DOHH2 (cell line): ENCODE data around the gene SH3RF3.

ENCODE experiments used
- H3F3A ChIP-seq: fragments of 200-600 bp; sonication (generic), shearing (Covaris generic); 2 replicates; pipeline ENCODE4 v1.6.0; 2016; ENCODE audit warnings: antibody characterized with exemption, mild to moderate bottlenecking; ENCODE audit not compliant: control insufficient read depth, insufficient read depth
- H3K27ac ChIP-seq: fragments of 200-600 bp; sonication (generic); 2 replicates; pipeline ENCODE4 v1.5.1; 2014; ENCODE audit warnings: low read depth, mild to moderate bottlenecking, low read length, moderate library complexity
- H3K27me3 ChIP-seq: fragments of 200-600 bp; sonication (generic); 2 replicates; pipeline ENCODE4 v1.6.1; 2014; ENCODE audit warnings: mild to moderate bottlenecking, low read length, mixed read lengths; ENCODE audit not compliant: control insufficient read depth
- H3K36me3 ChIP-seq: fragments of 200-600 bp; sonication (generic); 2 replicates; pipeline ENCODE4 v1.6.1; 2014; ENCODE audit warnings: mild to moderate bottlenecking, low read length, moderate library complexity, mixed read lengths; ENCODE audit not compliant: control insufficient read depth
- H3K4me1 ChIP-seq: fragments of 200-600 bp; sonication (generic); 2 replicates; pipeline ENCODE4 v1.6.1; 2014; ENCODE audit warnings: mild to moderate bottlenecking, low read length, mixed read lengths; ENCODE audit not compliant: control insufficient read depth
- H3K4me2 ChIP-seq: fragments of 200-600 bp; sonication (generic); 2 replicates; pipeline ENCODE4 v1.6.0; 2014; ENCODE audit warnings: mild to moderate bottlenecking, low read length, moderate library complexity
- H3K4me3 ChIP-seq: fragments of 200-600 bp; sonication (generic); 2 replicates; pipeline ENCODE4 v1.5.1; 2014; ENCODE audit warnings: mild to moderate bottlenecking, low read length, mixed read lengths
- H3K79me2 ChIP-seq: fragments of 200-600 bp; sonication (generic); 2 replicates; pipeline ENCODE4 v1.6.1; 2014; ENCODE audit warnings: mild to moderate bottlenecking, low read length, mixed read lengths; ENCODE audit not compliant: control insufficient read depth
- H3K9me2 ChIP-seq: fragments of 200-600 bp; sonication (generic); replicated peaks from 2 replicates; pipeline ENCODE4 v1.6.1; 2014; ENCODE audit warnings: mild to moderate bottlenecking, low read length, mixed read lengths; ENCODE audit not compliant: control insufficient read depth
- H3K9me3 ChIP-seq: fragments of 200-600 bp; sonication (generic); 2 replicates; pipeline ENCODE4 v1.6.1; 2014; ENCODE audit warnings: antibody characterized with exemption, low read length, mixed read lengths; ENCODE audit not compliant: control insufficient read depth, insufficient read depth
- H4K20me1 ChIP-seq: fragments of 200-600 bp; sonication (generic); 2 replicates; pipeline ENCODE4 v1.6.0; 2014; ENCODE audit warnings: low read depth, mild to moderate bottlenecking, antibody characterized with exemption, low read length, moderate library complexity; ENCODE audit not compliant: control insufficient read depth, insufficient read depth
- CTCF ChIP-seq: fragments of 200-600 bp; sonication (generic); IDR thresholded peaks from one replicate; pipeline ENCODE4 v1.5.1; 2014; ENCODE audit warnings: antibody characterized with exemption, mild to moderate bottlenecking, low read depth, low read length; ENCODE audit not compliant: poor library complexity, severe bottlenecking
- EZH2phosphoT487 ChIP-seq: fragments of 200-600 bp; sonication (generic); IDR thresholded peaks from 2 replicates; pipeline ENCODE4 v1.6.1; 2017; ENCODE audit warnings: borderline replicate concordance, mild to moderate bottlenecking, antibody characterized with exemption, low read length, moderate library complexity, mixed read lengths

The SH3RF3 gene

GRCh38 chr2:109302319-109302718, 173.3 kb downstream of the SH3RF3 start:
- Histone ChIP-seq H3F3A (no peaks in the 10 kb centered on the region), H3K4me3 (no peak overlapping the region), H3K4me2 (no peak overlapping the region), H3K4me1 (no peaks in the 10 kb centered on the region), H3K27me3 (no peaks in the 10 kb centered on the region), H4K20me1 (no peaks in the 10 kb centered on the region), H3K79me2 (no peaks in the 10 kb centered on the region), H3K9me3 (no peaks in the 10 kb centered on the region), H3K36me3 (no peaks in the 10 kb centered on the region), H3K27ac (no peak overlapping the region), H3K9me2 (no peaks in the 10 kb centered on the region)
- TF ChIP-seq EZH2phosphoT487 (no peak), CTCF (no peak)

GRCh38 chr2:109304242-109304641, 175.2 kb downstream of the SH3RF3 start:
- no peaks in the 10 kb centered on the region for H4K20me1 ChIP-seq
- no peaks in the 10 kb centered on the region for H3K4me1 ChIP-seq
- H3K27me3 ChIP-seq: no peaks in the 10 kb centered on the region
- no peaks in the 10 kb centered on the region for H3K9me3 ChIP-seq
- no peak overlapping the region for H3K27ac ChIP-seq
- H3K79me2 ChIP-seq: no peaks in the 10 kb centered on the region
- no peaks in the 10 kb centered on the region for H3K36me3 ChIP-seq
- H3K4me3 ChIP-seq: no peak overlapping the region
- H3K9me2 ChIP-seq: no peaks in the 10 kb centered on the region
- H3F3A ChIP-seq: no peaks in the 10 kb centered on the region
- H3K4me2 ChIP-seq: no peak overlapping the region
- TF ChIP-seq CTCF: no peak
- no peak for TF ChIP-seq EZH2phosphoT487

GRCh38 chr2:109304731-109305470, 175.9 kb downstream of the SH3RF3 start:
- H3K9me3 ChIP-seq: no peaks in the 10 kb centered on the region
- no peaks in the 10 kb centered on the region for H3K27me3 ChIP-seq
- H3K4me1 ChIP-seq: no peaks in the 10 kb centered on the region
- TF ChIP-seq EZH2phosphoT487 (no peak), CTCF (no peak)
- H3K4me3 ChIP-seq: no peak overlapping the region
- H3K4me2 ChIP-seq: no peak overlapping the region
- H4K20me1 ChIP-seq: no peaks in the 10 kb centered on the region
- no peak overlapping the region for H3K27ac ChIP-seq
- no peaks in the 10 kb centered on the region for H3F3A ChIP-seq
- H3K36me3 ChIP-seq: no peaks in the 10 kb centered on the region
- H3K9me2 ChIP-seq: no peaks in the 10 kb centered on the region
- H3K79me2 ChIP-seq: no peaks in the 10 kb centered on the region
